ENCODE results near the gene BIRC5.
A peak's percentile ranks its signal among the peaks of the same experiment; 100 is the strongest.
"Not testable (repeated sequence)": the region's sequence is repeated elsewhere in the genome, so short reads cannot be mapped to it uniquely, and the experiment has no call there.

BIRC5 gene

DNA sequence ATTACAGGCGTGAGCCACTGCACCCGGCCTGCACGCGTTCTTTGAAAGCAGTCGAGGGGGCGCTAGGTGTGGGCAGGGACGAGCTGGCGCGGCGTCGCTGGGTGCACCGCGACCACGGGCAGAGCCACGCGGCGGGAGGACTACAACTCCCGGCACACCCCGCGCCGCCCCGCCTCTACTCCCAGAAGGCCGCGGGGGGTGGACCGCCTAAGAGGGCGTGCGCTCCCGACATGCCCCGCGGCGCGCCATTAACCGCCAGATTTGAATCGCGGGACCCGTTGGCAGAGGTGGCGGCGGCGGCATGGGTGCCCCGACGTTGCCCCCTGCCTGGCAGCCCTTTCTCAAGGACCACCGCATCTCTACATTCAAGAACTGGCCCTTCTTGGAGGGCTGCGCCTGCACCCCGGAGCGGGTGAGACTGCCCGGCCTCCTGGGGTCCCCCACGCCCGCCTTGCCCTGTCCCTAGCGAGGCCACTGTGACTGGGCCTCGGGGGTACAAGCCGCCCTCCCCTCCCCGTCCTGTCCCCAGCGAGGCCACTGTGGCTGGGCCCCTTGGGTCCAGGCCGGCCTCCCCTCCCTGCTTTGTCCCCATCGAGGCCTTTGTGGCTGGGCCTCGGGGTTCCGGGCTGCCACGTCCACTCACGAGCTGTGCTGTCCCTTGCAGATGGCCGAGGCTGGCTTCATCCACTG is at the start of gene BIRC5:
Gene BIRC5, plus strand, starts transcription at position 238 of the 690 bp plus-strand sequence. Its CDS starts 64 bp downstream, at position 302.
- peak; percentile 79 for DNase-seq

DNA sequence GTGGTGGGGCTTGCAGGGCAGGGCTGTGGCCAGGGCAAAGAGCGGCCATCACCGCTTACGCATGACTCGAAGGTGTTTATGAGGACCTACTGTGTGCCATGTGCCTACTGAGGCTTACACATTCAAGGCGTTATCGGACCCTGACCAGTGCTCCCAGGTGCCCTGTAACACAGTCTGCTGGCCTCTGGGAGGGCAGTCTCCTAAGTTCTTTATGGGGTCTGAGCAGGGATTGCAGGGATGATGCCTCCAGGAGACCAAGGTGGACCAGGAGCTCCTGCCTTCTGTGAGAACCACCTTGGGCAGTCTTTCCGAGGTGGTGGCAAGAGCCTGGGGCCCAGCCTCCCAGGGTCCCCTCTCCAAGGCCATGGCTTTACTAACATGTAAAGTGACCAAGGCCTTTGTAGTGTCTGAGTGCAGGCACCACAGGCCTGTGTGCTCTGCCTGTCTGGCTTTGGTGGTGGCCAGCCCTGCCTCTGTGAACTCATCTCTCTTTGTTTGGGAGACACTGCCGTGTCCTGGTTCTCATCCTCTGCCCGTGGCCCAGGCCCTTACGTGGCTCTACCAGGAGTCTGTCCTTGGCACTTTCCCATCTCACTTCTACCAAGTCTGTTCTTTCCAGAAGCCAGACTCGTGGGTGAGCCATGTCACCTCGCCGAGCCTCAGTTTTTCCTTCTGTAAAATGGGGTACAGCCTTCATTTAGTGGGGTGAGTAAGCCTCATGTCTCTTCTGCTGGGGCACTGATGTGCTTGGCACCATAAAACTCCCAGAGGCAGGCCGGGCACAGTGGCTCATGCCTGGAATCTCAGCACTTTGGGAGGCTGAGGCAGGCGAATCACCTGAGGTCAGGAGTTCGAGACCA is 49.1 kb upstream of the BIRC5 start:
- DNase-seq: no peak

DNA sequence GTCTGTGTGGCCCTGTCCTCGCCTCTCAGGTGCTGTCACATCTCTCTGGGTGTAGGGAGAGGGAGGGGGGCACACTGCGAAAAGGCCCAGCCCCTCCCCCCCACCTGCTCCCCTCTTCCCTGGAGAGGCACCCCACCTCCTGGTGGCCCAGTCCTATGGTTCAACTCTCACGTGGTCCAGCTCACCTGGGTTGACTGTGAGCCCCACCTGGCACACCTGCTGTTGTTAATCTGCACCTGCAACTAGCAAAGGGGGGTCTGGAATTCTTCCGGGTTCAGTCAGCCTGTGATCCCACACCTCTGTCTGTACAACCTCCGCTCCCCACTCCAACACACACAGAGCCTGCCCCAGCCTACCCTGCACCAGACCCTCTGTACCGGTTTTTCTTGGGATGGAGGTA is 47.6 kb upstream of the BIRC5 start:
- DNase-seq: no peak

DNA sequence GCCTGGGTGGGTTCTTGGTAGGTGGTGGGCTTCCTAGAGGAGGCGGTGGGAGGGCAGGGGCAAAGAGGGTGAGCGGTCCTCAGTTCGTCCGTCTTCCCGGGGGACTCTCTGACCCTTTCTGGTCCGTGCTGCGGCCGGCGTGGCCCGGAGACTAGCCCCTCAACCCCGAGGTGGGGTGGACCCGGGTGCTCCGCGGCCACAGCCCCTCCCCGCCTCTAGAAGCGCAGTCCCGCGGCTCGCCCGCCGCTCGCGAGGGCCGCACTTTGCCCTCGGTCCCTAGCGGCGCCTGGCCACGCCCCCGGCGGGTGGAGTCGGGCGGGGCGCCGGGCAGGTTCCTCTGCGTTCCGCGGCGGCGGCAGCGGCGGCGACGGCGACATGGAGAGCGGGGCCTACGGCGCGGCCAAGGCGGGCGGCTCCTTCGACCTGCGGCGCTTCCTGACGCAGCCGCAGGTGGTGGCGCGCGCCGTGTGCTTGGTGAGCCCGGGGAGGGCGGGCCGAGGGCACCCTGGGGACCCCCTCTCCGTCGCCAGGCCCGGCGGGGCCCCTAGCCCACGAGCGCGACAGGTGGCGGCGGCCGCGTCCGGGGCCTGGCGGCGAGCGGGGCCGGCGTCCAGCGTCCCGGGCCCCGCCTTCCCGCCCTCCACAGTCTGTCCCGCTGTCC is 45.7 kb upstream of the BIRC5 start, which contains the start of gene SYNGR2:
Gene SYNGR2, plus strand, starts transcription at position 340 of the 661 bp plus-strand sequence. Its CDS starts 36 bp downstream, at position 376.
- DNase-seq: peak; percentile 59

DNA sequence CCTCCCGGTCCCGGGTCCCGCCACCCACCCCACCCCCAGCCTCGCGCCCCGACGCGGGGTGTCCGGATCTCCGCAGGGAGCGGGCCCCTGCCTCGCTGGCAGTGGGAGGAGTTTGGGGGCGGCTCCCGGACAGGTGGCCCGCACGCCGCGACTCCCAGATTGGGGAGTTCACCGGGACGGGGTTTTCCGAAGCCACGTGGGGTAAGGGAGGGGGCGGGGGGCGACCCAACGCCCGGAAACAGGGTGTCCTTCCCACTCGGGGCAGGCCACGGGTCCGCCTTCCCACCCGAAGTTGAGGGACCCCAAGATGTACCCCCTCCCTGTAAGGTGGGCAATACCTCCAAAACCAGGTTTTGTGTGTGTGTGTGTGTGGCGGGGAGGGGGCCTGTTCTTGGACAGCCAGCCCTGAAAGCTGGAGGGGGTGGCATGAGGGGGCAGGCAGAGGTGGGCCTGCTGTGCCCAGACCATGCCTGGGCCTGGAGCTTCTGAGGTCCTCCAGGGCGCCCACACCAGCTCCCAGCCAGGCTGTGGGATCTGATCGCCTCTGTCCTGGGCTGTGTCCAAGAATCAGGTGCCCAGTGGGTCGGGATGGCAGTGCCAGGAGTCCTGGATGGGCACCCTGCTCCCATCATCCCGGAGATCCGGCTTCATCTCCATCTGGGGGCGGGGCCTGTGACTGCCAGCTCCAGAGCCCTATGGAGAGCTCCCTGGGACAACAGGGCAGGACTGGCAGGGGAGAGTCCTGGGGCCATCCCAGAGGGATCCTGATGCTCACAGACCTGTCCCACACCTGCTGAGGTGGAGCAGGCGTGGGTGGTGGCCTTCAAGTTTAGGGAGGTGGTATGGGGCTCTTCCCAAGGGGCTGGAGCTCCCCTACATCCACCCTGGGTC is 44.9 kb upstream of the BIRC5 start:
- DNase-seq: no peak

DNA sequence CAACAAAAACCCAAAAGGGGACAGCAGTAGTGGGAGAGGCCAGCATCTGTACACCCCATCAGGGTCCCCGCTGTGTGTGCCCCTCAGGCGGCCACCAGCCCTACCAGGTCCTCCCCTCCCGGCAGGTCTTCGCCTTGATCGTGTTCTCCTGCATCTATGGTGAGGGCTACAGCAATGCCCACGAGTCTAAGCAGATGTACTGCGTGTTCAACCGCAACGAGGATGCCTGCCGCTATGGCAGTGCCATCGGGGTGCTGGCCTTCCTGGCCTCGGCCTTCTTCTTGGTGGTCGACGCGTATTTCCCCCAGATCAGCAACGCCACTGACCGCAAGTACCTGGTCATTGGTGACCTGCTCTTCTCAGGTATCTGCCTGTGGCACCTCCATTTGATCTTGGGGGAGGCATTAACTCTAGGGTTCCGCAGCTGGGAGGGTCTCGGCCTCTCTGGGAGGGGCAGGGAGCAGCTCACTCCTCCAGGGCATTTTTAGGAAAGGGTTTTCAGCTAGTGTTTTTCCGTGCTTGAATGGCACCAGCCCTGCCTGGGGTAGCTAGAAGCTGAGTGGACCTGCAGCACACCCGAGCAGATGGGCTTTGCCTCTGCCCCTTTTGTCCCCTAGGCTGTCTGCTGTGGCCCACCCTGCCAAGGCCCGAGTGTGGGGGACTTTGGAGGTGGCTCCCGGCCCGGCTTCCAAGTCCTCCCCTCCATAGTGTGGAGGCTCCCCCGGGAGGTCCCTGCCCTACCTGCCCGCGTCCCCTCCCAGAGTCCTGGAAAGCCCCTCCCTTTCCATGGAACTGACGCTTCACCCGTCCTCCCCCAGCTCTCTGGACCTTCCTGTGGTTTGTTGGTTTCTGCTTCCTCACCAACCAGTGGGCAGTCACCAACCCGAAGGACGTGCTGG is 43.1 kb upstream of the BIRC5 start:
- no peak for DNase-seq

DNA sequence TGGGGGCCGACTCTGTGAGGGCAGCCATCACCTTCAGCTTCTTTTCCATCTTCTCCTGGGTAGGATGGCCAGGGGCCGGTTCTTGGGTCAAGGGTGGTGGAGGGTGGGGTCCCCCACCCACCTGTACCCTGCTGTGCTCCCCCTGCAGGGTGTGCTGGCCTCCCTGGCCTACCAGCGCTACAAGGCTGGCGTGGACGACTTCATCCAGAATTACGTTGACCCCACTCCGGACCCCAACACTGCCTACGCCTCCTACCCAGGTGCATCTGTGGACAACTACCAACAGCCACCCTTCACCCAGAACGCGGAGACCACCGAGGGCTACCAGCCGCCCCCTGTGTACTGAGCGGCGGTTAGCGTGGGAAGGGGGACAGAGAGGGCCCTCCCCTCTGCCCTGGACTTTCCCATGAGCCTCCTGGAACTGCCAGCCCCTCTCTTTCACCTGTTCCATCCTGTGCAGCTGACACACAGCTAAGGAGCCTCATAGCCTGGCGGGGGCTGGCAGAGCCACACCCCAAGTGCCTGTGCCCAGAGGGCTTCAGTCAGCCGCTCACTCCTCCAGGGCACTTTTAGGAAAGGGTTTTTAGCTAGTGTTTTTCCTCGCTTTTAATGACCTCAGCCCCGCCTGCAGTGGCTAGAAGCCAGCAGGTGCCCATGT is 42.3 kb upstream of the BIRC5 start:
- DNase-seq: not testable (repeated sequence)

DNA sequence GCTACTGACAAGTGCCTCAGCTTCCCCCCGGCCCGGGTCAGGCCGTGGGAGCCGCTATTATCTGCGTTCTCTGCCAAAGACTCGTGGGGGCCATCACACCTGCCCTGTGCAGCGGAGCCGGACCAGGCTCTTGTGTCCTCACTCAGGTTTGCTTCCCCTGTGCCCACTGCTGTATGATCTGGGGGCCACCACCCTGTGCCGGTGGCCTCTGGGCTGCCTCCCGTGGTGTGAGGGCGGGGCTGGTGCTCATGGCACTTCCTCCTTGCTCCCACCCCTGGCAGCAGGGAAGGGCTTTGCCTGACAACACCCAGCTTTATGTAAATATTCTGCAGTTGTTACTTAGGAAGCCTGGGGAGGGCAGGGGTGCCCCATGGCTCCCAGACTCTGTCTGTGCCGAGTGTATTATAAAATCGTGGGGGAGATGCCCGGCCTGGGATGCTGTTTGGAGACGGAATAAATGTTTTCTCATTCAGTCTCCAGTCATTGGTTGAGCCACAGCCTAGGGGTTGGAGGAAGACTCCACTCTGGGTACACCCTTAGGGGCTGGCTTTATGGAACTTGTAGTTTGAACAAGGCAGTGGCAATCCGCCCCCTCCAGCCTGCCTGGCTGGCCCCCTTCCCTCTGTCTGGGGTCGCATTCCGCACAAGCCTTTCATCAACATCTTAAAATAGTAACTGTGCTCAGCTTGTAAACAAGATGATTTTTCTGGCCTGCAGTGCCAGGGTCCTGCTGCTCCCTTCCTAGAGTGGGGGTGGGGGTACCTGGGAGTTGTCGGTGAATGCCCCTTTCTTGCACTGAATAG is 41.6 kb upstream of the BIRC5 start:
- no peak for DNase-seq

DNA sequence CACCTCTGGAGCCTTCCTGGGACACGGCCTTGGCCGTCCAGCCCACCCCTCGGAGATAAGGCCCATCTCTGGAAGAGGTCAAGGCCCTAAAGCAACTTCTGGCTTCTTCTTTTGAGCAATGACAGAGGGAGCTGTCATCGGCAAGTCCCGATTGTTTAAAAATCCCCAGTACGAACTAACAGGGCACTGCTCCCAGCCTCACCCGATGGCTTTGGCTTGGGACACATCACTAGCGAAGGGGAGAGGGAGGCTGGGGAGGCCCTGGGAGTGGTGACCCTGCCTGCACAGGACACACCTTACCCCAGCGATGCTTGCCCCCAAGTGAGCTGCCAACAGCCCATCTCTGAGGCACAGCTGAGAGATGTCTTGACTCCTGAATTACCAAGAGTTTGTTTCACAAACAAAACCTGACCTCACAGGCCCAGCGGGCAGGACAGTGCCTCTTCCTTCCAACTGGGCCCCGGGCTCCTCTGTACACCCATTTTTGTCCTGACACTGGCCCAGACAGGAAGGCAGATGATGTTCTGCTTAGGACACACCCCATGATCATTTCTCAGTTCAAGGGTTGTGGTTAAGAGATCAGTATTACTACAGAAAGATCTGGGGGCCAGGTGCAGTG is 40.8 kb upstream of the BIRC5 start:
- no peak for DNase-seq

DNA sequence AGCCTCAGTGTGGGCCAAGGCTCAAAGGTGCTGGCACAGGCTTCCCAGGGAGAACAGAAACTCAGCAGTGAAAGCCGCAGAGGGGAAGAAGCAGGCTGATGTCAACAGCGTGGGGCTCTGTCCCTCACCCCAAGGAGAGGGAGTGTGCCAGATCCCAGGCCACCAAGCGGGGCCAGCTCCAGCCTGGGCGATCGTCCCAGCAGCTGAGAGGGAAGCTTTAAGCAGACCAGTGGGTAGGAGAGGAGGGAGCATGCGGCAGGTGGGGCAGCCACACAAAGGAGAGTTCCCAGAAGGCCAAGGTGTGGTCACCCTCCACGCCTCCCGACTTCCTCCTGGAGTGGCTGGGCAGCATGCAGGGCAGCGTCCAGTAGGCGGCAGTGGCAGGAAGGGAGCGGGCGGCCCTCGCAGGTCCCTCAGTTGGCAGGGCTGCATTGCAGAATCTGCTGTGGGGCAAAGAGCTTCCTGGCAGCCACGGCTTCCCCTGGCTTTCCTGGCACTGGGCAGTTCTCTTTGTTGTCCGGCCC is 39.6 kb upstream of the BIRC5 start:
- no peak for DNase-seq

DNA sequence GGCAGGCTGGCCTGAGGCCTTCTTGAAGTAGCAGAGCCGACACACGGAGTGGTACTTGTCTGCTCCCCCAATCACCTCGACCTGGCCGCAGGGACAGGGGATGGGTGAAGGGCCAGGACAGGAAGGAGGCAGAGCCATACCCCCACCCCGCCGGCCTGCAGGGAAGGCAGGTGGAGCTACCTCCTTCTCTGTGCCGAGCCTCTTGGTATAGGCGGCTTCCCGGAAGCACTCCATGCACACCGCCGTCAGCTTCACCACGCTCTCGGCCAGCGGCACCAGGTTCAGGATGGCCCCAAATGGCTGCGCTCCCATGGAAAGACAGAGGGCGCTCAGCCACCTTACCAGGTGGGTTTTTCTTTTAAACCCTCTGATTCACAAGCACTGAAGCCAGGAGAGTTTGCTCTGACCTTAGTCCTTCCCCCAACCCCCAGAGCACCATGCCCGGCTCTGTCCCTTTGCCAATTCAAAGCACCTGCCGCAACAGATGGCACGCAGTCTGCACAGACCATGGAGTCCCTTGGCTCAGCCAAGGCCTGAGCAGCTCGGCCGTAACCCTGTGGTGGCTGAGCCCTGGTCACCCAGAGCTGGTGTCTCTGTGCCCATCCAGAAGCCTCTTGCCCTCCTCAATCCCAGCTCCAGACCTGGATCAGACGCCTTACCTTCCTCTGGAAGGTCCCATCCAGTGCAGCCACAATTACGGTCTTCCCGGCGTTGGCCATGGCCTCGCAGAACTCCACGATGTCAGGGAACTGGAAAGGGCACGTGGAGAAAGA is 39.0 kb upstream of the BIRC5 start:
- DNase-seq: no peak

DNA sequence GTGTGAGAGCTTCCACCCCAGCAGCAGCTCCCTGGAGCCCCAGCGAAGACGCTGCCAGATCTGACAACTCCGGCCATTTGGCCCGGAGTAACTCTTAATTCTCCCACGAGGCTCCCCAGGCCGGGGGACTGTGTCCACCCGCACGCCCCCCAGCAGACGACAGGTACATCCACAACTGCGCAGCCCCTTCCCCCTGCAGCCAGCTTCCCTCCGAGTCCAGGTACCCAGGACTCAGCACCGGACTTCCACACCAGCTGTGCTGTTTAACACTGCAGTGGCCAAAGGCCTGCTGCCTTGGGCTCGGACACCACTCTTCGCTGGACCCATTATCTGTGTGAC is 38.4 kb upstream of the BIRC5 start:
- DNase-seq: no peak

DNA sequence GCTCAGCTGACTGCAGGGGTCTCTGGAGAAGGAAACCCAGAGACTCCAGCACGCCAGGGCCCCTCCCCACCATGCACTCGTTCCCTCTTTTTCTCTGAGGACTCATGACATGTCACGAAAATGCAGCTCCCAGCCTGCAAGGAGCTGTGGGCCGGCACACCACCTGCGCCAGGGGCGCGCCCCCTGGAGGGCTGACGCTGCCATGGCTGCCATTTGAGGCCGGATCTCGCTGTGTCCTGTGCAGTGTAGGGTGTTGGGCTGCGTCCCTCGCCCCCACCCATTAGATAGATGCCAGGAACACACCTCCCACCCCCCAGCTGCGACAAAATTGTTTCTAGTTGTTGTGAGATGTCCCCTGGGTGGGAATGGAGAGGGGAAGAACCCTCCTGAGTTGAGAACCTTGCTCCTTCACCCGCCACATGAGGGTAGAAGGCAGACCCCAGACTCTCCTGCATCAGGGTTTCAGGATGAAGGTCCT is 37.5 kb upstream of the BIRC5 start:
- DNase-seq: no peak

DNA sequence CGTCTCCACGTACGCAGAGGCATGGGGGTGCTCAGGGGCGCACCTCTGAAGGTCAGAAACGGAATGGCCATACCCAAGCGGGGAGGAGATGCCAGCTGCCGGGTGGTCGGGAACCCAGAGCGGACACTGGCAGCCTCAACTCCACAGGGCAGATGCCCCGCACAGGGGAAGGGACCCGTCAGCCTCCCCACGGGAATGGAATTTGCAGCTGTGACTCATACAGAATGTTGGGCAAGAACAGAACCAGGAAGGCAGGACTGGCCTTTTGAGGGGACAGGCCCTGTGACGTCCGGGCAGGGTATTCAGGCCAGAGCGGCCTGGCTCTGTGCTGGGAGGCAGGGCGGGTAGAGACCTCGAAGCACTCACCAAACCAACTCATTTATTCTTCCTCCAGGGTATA is 34.7 kb upstream of the BIRC5 start:
- DNase-seq: no peak

DNA sequence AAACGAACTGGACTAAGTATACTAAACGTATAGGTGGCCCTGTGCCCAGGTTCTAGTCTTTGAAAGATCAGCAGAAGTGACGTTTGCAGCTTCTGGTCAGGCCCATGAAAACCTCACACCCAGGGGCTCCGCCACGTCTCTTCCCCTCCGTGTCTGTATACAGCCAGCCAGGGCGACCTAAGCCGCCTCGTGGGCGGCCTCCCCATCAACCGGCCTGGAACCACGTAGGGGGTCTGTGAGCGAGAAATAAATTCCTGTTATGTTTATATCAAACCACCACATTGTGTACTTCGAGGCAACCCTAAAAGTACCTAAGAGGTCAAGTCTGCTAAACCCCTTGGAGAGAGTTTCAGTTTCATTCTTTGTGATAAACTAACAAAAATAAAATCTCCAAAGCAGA is 34.0 kb upstream of the BIRC5 start:
- no peak for DNase-seq

DNA sequence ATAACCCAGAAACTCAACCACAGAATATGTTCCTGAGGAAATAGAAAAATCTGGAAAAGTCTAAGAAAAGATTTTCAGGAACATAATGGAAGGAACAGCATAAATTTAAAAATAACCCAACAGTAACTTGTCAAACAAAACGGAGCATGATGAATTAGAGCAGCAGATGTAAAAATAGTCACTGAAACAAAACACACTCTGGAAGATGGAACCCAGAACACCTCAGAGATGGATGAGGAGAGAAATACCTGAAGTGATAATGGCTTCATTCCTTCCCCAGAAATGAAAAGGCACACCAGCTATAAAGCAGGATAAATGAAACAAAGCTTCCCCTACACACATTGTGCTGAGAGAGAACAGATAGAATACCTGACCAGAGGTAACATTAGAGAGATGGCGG is 33.5 kb upstream of the BIRC5 start:
- DNase-seq: no peak

DNA sequence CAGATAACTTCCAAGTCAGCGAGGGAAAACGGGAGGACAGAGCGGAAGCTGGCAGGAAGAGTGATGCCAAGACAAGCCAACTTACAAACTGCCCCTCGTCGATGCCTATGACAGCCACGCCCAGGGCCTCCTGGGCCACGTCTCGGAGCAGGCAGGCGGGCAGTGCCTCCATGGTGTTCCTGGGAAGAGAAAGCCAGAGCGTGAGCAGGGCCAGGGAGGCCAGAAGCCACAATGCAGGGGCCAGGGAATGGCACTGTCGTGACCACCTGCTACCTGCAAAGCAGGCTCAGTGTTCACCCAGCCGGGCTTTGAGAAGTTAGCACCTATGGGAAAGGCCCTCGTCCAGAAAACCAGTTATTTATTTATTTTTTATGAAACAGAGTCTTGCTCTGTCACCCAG is 31.5 kb upstream of the BIRC5 start:
- no peak for DNase-seq

DNA sequence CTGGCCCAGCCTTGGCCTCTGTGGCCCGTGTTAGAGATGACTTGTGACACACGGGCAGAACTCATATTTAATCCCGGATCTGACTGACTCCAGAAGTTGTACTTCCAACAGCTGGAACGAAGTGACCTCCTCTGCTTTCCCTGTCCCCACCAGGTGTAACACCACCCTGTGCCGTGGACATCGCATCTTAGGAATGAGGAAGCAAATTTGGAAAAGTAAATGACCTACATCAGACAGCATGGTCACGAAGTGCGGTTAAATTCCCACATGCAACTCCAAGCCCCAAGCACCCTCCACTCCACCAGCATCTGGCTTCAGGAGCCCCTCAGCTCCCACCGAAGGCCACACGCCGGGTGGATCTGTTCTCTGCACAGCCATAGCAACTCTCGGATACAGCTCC is 30.1 kb upstream of the BIRC5 start:
- no peak for DNase-seq

DNA sequence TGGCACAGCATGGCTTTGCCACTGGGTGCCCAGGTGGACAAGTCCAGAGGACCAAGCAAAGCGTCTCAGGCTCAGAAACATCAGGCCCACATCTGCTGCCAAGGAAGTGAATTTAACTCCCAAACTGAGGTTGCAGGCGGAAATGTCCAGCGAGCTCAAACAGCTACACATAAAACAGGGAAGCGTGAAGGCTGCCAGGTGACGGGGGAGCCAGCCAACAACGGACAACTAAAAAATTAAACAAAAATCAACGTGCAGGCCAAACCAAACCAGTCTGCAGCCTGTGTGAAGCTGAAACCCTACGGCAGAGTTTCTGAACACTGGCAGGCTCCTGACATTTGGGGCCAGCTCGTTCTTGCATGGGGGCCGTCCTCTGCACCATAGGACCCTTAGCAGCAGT is 29.7 kb upstream of the BIRC5 start:
- DNase-seq: no peak
